Measurements from ENCODE around the gene MYO5B.

MYO5B gene

GRCh38 chr18:50071397-50071796, 123.5 kb downstream of the MYO5B start:
- DNase-seq (ENCODE audit: low read depth in 2 of 2): no peak

DNA sequence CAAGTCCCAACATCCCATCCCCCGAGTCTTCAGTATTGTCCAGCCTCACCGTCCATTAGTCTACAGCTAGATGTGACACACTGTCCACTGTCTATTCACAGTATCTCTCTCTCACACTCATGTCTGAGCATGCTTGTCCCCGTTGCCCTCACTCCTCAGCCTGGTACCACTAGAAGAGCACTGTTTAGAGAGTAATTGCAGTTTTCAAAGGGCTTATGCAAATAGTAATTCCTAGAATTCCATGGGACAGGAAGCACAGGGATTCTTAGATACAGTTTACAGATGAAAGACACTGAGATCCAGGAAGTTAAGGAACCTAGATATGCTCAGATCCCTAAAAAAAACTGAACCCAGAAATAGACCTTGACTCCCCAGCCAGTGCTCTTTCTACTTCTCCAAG, 125.5 kb downstream of the MYO5B start:
- DNase-seq (ENCODE audit: low read depth in 2 of 2): no peak

DNA sequence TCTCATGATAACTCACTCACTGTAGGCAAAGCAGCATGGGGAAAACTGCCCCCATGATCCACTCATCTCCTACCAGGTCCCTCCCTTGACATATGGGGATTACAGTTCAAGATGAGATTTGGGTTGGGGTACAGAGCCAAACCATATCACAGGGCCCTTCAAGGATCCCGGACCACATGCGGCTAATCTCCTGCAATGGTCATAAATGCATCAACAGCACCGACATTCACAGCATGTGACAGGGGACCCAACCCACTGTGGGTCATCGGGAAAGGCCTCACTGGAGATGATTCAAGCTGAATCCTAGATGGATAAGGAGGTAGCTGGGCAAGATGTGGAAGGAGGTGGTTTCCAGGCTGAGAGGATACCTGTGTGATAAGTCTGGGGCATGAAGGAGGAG, 129.4 kb downstream of the MYO5B start:
- DNase-seq (ENCODE audit: low read depth in 2 of 2): no peak

DNA sequence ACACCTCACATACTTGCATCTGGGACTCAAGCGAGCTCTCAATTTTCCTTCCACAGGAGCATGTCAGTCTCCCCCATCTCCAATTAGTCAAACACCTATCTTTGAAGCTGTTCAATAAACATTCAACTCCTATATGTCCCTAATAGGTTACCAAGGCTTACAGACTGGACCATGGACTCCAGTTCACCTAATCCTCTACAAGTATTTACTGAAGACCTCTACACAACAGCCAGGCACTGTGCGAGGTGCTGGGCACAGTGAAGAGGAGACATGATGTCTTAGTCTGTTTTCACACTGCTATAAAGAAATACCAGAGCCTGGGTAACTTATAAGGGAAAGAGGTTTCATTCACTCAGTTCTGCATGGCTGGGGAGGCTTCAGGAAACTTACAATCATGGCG, 129.9 kb downstream of the MYO5B start:
- DNase-seq (ENCODE audit: low read depth in 2 of 2): no peak

GRCh38 chr18:50061876-50062517, 132.9 kb downstream of the MYO5B start:
- DNase-seq (ENCODE audit: low read depth in 2 of 2): no peak

GRCh38 chr18:50060822-50061221, 134.1 kb downstream of the MYO5B start:
- no peak for DNase-seq (ENCODE audit: low read depth in 2 of 2)

DNA sequence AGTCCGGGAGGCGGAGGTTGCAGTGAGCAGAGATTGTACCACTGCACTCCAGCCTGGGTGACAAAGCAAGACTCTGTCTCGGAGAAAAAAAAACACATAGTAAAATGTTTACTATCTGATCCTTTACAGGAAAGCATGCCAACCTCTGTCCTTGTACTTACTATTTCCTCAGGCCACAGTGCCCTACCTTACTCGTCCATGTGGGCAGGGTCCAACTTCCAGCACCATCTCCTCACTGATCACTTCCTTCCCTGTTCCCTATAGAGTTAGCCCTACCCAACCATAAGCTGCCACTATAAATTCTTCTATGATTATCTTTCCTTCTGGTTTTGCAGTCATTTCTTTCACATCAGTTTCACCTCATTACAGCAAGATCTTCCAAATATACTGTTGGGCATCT, 136.2 kb downstream of the MYO5B start:
- DNase-seq (ENCODE audit: low read depth in 2 of 2): no peak

GRCh38 chr18:50057009-50057408, 137.9 kb downstream of the MYO5B start:
- DNase-seq (ENCODE audit: low read depth in 2 of 2): no peak

- no peak for DNase-seq (ENCODE audit: low read depth in 2 of 2)
These were observed 138.8 kb downstream of the MYO5B start for GRCh38 chr18:50056185-50056584.

DNA sequence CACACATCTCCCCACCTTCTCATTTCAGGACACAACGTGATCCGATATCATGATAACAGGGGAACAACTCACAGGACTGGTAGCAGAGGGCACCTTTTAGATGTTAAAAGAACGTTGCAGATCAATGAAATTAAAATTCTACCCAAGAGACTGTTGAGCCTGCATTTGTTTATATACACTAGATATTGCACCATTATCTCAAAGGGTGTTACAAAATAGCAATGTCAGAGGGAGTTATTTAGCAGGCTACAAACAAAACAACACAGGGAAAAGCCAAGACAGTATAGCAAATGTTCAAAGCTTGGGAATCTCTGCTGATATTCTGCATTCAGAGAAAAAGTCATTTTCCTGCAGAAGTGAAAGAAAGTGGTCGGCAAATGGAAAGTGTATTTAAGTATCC, 139.5 kb downstream of the MYO5B start:
- DNase-seq (ENCODE audit: low read depth in 2 of 2): no peak

DNA sequence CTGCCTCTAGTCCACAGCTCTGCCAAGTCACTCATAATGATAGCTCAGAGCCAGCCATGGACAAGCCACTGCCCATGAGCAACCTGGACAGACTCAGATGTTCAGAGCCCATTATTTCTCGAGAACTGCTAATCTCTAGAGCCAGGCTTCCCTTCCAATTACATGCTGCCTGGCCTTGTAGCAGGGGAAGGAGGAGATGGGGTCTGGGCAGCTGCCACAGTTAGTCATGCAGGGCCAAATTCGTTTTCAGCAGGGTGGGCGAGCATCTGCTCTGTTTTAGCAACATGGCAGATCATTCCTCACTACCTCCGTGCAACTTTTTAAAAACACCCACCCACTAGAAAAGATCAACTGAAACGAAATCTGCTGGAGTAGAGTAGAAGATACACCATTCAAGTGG, 141.8 kb downstream of the MYO5B start:
- no peak for DNase-seq (ENCODE audit: low read depth in 2 of 2)

- DNase-seq (ENCODE audit: low read depth in 2 of 2): no peak
These were observed 143.7 kb downstream of the MYO5B start for GRCh38 chr18:50051288-50051687.

GRCh38 chr18:50045126-50045525, 149.8 kb downstream of the MYO5B start:
- DNase-seq (ENCODE audit: low read depth in 2 of 2): no peak

DNA sequence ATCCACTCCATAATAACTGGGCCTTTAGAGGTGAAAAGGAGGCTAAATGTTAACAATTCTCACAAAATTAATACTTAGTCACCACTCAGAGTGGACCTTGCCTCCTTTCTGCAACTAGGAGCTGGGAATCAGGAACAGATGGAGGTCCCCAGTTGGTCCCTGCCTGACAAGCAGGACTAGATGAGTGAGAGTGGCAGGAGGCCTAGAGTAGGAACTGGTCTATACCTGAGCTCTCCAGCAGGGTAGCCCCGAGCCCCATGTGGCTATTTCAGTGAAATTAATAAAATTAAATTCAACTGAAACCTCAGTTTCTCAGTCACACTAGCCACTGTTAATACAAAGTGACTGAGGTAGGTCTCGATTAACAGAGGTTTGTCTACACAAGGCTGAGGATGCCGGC, 150.5 kb downstream of the MYO5B start:
- no peak for DNase-seq (ENCODE audit: low read depth in 2 of 2)

DNA sequence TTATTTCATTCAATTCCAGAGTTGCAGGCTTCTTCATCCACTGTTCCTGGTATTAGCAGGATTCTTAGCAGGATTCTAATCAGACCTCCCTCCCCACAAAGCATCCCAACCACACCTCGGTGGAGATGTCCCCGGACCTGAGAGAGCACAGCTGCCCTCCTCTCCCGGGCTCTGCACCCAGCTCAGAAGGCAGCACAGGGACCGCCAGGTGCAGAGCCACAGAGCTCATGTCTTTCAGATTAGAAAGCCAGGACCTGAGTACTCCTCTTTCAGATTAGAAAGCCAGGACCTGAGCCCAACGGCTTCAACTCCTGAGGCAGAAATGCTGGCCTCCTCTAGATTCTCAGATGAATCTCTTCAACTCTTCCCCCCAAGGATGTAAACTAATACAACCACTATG, 152.3 kb downstream of the MYO5B start:
- DNase-seq (ENCODE audit: low read depth in 2 of 2): no peak

DNA sequence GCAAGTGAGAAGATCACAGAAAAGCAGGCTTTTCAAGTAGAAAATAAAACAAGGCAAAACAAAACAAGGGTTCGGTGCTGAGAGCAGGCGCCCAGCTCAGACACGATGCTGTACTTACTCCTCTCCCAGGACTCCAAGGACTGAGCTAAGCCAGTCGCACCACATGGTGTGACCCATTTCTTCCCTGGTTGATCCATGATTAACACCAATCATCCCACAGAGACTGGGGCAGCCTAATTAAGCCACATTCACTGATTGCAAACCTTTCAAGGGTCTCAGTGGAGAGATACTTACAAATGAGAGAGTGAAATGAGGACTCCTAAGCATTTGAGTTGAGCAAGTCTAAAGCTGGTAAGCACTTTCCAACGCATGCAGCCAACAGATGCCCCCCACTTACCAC, 155.2 kb downstream of the MYO5B start:
- DNase-seq (ENCODE audit: low read depth in 2 of 2): no peak

GRCh38 chr18:50038448-50038847, 156.5 kb downstream of the MYO5B start:
- DNase-seq (ENCODE audit: low read depth in 2 of 2): no peak

- DNase-seq (ENCODE audit: low read depth in 2 of 2): no peak
These were observed 160.9 kb downstream of the MYO5B start for GRCh38 chr18:50034029-50034428.

DNA sequence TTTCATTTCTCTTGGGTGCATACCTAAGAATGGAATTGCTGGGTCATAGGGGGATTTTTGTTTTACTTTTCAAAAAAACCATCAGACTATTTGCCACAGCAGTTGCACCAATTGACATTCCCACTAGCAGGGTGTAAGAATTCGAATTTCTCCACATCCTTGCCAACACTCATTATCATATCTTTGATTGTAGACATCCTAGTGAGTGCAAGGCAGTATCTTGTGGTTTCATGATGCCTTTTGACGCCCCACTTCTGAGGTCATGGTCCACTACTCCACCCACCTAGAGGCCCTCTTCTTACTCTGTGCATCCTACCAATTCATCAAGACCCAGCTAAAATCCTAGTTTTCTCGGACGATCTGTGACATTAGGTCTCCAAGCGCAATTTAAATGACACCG, 161.9 kb downstream of the MYO5B start:
- DNase-seq (ENCODE audit: low read depth in 2 of 2): no peak

DNA sequence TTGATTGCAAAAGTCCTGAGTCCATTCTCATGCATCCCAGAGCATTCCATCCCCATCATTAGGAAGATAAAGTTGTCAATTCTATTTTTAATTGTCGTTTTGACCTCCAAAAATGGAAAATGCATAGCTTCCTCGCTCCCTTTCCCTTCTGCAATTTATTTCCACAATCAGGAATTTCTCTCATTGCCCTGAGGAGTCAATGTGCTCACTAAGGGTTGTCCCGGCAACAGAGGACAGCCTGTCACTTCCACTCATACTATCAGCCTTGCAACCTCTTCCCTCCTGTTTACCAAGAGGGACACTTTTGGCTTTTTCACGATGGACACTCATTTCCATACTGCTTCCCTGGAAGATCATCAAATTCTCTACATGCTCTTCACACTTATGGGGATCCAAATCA, 164.8 kb downstream of the MYO5B start:
- DNase-seq (ENCODE audit: low read depth in 2 of 2): no peak

DNA sequence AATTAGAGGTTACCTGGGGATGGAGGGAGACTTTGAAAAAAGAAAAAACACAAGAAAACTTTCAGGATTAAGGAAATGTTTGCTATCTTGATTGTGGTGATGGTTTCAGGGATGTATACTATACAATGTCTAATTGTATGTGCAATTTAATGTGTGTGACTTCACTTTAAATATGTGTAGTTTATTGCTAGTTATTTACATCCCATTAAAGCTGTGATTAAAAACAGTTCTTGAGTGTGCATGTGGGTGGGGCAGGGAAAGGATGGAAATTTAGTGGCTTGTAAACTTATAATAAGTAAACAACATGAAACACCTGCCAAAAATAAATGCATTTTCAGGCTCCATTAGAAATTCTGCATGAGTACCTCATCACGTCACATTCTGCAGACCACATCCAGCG, 167.0 kb downstream of the MYO5B start:
- DNase-seq (ENCODE audit: low read depth in 2 of 2): no peak

- no peak for DNase-seq (ENCODE audit: low read depth in 2 of 2)
These were observed 170.5 kb downstream of the MYO5B start for GRCh38 chr18:50024466-50024865.

GRCh38 chr18:50022985-50023384, 172.0 kb downstream of the MYO5B start:
- no peak for DNase-seq (ENCODE audit: low read depth in 2 of 2)

GRCh38 chr18:50014606-50015005, 180.3 kb downstream of the MYO5B start:
- DNase-seq (ENCODE audit: low read depth in 2 of 2): no peak
